Adipose tissue (tissue), 3 donors: ENCODE data around the gene MPZL3. TPM values are rescaled to one million over a fixed set of nuclear protein-coding genes. Genes with fewer than 3 reads are reported as not detected.

Source experiments
- H3K27ac ChIP-seq: one replicate; pipeline ENCODE4 v1.5.1; 2013; ENCODE audit warnings: low read depth, low read length
- WGBS, 3 donors: extraction: QIAGEN DNeasy Blood & Tissue Kit; methylation state at CpG; one replicate each; pipeline ENCODE4 v1.1.7; 2013; 5-methylcytosine and 5-hydroxymethylcytosine counted together
- polyA plus RNA-seq, 3 donors: library from polyadenylated mRNA; stranded (reverse); fragments of 200-250 nt; gene quantifications; one replicate each; pipeline ENCODE4 v1.2.3, GENCODE V29; 2013
- donor health status: healthy with polysubstance abuse.
- donor health status: Bipolar disorder and iron deficiency.
- donor health status: healthy.

The MPZL3 gene
- polyA plus RNA-seq, 3 donors = 1.2 to 3.2 (median 1.8) TPM

DNA sequence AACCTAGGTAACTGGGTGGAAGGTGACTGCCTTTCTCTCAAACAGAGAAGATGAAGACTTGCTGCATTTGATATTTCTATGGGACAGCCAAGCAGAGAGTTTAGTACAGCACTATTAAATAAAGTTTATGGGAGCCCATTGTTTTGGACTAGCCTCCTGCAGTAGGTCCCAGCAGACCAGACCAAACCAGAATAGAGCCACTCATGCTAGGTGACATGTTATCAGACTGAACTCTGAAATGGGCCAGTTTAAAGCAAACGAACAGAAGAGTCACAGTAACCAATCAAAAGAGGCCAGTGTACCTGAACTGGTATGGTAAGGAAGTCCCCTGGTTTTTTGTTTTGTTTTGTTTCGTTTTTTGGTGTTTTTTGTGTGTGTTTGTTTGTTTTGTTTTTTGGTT lies 19.8 kb upstream of the MPZL3 start:
- WGBS, 3 donors = 74 to 76% (median 74%) methylated on average over 2 of the region's 2 CpGs
- no peak overlapping the region for H3K27ac ChIP-seq

DNA sequence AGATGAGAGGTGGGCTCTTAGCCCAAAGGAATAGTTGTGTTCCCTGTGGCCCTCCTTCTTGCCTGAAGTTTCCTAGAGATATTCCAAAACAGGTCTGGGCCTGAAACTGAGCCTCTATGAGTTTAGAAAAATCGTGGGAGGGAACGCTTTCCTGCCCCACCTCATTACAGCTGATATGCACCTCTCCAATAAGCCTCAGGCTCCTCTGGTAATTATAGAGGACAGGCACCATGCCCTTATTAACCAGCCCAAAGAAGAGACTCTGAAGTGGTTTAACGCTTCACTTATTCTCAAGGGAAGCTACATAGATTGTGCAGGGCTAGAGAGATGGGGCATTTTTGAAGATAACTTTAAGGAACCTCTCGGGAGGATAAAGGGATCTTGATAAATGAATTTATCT lies 15.3 kb upstream of the MPZL3 start:
- WGBS, 3 donors = 84 to 87% (median 85%) methylated on average over 4 of the region's 4 CpGs

DNA sequence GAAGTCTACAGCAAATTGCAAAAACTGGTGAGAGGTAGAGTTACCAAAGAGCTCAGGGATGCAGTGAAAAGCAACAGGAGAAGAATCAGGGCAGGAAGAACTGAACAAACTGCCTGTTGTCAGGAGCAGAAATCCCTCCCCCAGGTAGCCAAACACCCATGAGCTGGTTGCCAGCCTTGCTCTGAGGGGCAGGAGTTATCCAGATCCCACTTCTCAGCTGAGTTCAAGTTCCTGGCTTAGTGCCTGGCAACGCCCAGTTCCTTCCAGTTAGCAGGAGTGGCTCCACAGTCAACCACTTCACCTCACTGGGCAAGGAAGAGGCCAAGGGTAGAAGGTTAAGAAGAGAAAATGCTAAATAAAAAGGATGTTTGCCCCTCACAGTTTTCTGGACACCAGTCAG lies 13.8 kb upstream of the MPZL3 start:
- no peak overlapping the region for H3K27ac ChIP-seq
- 33 to 71% (median 55%) methylated on average over 1 of the region's 1 CpG for WGBS, 3 donors

More for the DNA sequence above, 15.3 kb upstream of the MPZL3 start:
- H3K27ac ChIP-seq = no peak overlapping the region

DNA sequence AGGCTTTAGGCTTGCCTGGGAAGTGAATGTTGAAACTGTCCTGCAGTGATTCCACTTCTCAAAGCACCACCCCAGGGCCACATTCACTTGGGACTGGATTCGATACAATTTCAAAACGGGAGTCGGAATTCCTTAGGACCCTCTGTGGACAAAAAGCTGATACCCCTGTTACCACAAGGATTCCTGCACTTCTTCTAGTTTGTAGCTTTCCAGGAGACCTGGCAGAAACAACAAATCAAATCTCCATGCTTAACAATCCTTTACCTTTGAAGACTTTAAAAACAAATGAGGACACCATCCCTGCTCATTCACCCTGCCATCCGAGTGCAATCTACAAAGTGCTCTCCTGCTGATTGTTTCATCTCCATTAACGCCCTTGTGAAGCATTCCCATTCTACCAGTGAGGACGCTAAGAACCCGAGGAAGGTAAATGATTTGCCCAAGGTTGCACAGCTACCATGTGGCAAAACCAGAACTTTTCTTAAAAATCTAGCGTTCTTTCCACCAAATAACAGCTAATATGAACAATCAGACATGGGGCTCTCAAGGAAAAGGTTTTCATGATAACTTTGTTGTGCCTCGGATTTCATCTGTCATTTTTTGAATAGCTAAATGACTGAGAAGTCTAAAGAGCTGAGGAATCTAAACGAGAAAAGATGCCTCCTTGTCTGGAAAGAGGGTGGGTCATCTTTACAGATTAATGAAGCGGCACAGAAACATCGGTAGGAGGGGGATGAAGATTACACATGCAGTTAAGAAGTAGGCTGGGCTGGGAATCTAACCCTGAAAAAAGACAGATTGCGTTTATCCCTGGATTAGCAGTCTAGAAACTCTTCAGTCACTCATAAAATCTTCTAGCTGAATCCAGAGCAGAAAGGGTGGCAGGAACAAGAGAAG lies 12.7 kb upstream of the MPZL3 start:
- H3K27ac ChIP-seq = no peak overlapping the region
- WGBS, 3 donors = 46 to 72% (median 69%) methylated on average over 13 of the region's 13 CpGs

DNA sequence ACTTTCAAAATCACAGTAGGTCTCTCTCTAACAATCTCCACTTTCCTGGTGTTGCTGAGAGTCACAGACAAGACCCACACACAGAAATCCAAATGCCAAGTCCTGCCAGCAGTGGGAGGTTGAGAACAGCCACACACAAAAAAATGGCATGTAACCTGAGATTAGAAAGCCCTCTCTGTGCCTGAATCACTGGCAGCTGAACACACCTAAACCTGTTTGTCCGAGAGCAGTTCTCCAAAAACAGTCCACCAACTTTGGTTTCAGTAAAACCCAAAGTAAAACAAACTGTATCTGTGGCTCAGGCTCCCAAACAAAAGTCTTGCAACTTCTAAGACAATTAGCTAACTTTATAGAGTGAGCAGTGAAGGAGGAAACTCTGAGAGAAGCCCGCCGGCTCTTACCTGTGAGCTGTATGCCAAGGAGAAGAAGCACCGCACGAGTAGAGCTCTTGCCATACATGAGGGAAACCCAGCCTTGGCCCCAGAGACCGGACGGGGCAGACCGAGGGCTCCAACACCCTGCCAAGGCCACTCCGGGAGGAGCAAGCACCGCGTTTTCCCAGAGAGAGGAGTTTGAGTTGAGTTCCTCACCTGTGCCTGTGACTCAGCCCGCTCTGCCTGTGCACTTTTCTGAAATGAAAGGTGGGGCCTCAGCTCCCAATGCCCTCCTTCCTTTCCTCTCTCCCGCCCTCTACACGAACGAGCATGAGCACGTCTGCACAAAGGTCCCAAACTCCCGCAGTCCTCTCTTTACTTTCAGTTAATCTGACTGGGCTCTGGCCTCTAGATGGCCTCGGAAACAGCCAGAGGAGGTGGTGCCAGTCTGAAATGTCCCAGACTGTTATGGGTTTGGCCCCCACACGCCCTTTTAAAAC lies 11.8 kb upstream of the MPZL3 start, which contains the start of gene MPZL2:
Gene MPZL2 (minus strand): TSS at position 603 of the 874 bp plus-strand sequence. CDS start 144 bp downstream, at position 459.
- no peak within 1 kb of the TSS for H3K27ac ChIP-seq
- 5 to 8% (median 6%) methylated on average over 19 of the region's 19 CpGs for WGBS, 3 donors

DNA sequence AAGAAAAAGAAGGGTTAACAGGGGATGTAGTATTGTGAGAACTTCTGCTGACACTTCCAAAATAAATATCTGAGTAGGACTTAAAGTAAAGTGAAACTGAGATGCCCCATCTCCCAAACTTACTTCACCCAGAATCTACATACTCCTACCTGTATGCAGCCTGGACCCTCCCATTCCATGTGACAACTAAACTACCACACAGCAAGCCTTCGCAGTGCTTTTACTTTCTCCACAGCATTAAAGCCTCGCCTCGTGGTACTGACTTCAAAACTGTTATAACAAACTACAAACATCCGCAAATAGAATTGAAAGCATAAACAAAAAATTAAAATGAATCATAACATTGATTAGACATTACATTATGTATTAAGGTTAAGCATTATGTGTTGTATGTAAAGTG lies 10.9 kb upstream of the MPZL3 start:
- 28 to 70% (median 61%) methylated on average over 4 of the region's 4 CpGs for WGBS, 3 donors
- H3K27ac ChIP-seq = no peak overlapping the region

DNA sequence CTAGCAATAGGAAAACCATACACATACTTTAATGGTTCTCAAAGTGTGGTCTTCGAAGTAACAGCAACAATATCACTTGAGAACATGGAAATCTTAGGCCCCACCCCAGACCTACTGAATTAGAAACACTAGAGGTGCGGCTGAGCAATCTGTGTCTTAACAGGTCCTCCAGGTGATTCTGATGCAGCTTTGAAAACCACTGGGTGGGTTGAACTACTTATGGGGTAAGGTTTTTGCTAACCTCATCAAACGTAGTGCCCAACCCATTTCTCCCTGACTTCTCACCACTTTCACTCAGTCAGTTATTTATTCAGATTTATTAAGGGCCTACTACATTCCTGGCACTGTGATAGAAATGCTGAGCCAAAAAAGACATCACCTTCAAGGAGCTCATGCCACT lies 8.2 kb upstream of the MPZL3 start:
- H3K27ac ChIP-seq = no peak overlapping the region
- 85 to 93% (median 87%) methylated on average over 3 of the region's 3 CpGs for WGBS, 3 donors

DNA sequence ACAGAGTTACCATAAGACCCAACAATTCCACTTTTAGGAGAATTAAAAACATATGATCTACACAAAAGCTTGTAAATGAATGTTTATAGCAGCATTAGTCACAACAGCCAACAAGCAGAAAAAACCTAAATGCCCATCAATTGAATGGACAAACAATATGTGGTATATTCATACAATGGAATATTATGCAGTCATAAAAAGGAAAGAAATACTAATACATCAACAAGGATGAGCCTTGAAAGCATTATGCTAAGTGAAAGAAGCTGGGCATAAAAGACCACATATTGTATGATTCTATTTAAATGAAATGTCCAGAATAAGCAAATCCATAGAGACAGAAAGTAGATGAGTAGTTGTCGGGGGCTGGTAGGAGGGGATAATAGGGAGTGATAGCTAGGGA lies 7.0 kb upstream of the MPZL3 start:
- 95 to 96% (median 96%) methylated on average over 1 of the region's 1 CpG for whole genome bisulfite sequencing, 3 donors

DNA sequence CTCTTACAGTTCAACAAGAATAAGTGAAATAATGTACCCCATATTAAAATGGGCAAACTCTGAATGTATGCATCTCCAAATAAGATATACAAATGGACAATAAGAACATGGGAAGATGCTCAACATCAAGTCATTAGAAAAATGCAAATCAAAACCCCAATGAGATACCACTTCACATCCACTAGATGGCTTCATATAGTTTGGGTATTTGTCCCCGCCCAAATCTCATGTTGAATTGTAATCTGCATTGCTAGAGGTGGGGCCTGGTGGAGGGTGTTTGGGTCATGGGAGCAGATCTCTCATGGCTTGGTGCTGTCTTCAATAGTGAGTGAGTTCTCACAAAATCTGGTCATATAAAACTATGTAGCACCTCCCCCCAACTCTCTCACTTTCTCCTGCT lies 6.2 kb upstream of the MPZL3 start:
- no peak overlapping the region for H3K27ac ChIP-seq
- WGBS, 3 donors = 0 to 100% (median 91%) methylated on average over 1 of the region's 1 CpG

More for the DNA sequence above, 7.0 kb upstream of the MPZL3 start:
- no peak overlapping the region for H3K27ac ChIP-seq

DNA sequence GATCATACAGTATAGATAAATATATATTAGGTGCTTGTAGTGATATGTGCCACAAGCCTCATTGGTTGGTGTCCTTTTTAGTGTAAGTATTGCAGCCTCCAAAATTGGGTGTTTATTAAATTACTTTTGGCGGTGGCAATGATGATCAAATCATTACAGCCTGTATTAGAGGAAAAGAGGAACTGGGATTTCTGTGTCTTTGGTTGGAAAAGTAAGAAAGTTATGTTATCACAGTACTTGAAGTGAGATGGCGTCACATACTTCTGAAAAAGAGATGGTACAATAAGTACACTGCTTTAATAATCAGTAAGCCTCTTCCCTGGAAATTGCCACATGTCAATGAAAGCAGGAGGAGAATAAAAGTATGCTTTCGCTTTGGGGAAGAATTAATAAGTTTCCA lies 523 bp upstream of the MPZL3 start:
- H3K27ac ChIP-seq = no peak overlapping the region
- WGBS, 3 donors = 38 to 70% (median 69%) methylated on average over 3 of the region's 3 CpGs

DNA sequence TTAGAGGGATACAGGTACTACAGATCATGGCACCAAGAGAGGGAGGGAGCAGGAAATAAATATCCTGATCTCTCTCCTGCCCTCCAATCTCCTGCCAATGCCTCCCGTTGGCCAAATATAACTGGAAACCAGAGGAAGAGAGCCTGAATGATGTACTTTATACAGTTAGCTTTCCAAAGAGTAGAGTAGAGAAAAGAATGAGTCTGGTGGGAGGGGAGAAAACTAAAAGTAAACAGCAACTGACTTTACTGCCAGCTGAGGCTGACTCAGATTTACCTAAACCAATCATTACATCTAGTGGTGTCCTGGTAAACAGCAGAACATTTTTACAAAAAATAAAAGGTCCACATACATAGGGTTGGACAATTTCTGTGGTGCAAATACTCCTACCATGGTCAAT lies 5.1 kb downstream of the MPZL3 start:
- no peak overlapping the region for H3K27ac ChIP-seq
- 58 to 62% (median 61%) methylated on average over 1 of the region's 1 CpG for WGBS, 3 donors

DNA sequence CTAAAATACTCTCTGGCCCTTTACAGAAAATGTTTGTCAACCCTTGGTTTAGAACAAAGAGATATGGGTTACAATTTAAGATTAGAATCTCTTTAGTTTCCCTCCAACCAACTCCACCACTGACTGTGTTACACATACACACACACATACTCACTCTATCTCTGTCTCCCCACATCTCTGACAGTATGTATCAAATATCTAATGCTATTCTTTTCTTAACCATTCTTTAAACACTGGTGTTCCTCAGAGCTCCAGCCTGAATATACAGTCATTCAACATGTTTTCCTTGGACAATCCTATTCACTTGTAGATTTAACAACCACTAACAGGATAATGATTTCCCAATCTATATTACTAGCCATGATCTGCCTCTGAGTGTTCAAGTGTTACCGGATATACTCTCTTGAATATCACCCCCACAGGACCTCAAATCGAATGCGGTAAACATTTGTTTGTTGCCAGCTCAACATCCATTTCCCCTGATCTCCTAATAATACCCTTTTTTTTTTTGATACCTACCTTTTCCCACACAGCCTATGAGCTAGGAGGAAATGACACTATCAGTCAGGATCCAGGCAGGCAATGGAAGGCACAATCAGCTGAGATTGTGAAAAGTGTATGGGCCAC lies 6.1 kb downstream of the MPZL3 start:
- no peak overlapping the region for H3K27ac ChIP-seq

DNA sequence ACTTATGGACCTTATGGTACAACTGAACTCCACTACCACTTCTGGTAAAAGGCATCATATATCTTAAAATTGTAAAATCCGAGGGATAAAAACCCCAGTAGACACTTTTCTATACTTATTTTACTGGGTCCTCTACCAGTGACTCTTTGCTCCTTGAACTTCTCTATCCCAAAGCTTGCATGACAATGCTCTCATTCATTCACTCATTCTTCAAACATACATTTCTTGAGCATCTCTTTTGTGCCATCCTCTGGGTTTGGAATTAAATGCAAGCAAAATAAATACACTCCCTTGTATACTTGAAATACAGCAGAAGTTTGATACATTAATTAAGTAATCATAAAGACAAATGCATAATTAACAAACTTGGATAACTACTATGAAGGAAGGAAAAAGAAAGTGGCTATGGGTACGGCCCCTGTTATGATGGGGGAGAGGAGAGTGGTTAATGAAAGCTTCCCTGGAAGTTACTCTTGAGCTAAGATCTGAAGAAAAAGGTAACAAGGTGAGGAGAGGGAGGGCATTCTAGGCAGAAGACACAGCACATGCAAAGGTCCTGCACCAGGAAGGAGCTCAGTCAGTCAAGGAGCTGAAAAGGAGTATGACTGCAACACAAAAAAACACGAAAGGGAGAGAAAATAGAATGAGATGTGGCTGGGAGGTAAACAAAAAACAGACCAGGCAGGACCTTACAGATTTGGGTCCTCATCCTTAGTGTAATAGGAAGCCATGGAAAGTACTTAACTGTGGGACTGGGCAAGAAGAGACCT lies 8.0 kb downstream of the MPZL3 start:
- H3K27ac ChIP-seq = no peak overlapping the region
- 70 to 95% (median 75%) methylated on average over 3 of the region's 3 CpGs for WGBS, 3 donors

More for the DNA sequence above, 6.1 kb downstream of the MPZL3 start:
- 82 to 91% (median 85%) methylated on average over 3 of the region's 3 CpGs for WGBS, 3 donors

DNA sequence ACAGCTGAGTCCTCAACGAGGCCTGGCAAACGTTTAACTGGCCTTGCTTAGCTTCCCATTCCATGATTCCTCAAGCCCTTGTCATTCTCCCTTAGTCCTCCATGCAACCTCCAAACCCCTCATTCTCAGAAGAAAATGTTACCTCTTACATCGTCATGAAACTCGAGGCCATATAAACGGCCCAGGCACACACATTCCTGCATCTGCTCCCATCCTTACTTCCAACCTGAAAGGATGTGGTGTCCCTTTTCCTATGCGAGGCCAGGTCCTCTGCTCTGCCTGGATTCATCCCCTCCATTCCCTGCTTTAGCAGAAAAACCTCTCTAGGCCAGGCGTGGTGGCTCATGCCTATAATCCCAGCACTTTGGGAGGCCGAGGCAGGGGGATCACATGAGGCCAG lies 9.0 kb downstream of the MPZL3 start:
- WGBS, 3 donors = 75 to 82% (median 76%) methylated on average over 8 of the region's 8 CpGs
- no peak overlapping the region for H3K27ac ChIP-seq

DNA sequence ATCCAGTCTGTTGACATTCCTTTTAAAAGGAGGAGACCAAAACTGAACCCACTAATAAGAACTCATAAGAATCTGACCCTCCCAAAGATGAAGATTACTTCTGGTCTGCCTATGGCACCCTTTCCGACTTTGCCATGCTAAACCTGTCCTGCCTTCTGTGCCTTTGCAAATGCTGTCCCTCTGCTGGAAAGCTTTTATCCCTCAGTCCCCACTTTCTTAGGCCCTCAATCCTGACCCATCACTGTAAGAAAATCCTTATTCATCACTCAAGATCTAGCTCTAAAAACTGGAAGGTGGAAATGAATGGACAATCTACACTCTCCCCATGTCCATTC lies 10.4 kb downstream of the MPZL3 start:
- WGBS, 3 donors = 69 to 81% (median 75%) methylated on average over 1 of the region's 1 CpG
- no peak overlapping the region for H3K27ac ChIP-seq

DNA sequence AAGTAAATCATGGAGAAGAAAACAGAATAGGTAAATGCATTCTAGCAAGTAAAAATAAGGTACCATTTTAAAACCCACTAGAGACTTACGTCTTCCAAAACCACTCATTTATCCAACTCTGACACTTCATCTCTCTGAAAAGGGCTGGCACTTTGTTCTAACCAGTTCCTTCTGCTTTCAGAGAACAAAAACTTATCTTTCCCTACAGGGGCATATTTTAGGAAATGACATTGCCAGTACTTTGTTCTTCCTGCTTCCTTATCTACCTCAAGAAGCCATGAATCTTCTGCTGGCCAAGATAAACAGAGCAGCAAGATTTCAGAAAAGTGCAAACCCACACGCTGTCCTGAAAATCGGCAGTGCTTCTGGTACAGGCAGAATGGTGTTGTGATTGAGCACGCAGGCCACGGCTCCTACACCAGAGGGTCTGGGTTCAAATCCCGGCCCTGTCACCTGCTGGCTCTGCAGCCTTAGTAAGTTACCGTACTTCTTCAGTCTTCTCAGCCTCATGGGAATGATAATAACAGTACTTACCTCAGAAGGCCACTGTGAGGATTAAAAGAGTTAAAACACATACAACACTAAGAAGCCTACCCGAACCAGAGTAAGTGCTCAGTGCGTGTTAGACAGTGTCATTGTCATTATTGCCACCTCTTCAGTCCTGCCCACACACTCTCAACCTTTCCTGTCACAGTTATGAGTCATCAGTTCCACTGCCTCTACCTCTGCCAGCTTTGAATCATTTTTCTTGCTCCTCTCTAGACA lies 11.0 kb downstream of the MPZL3 start:
- WGBS, 3 donors = 28 to 44% (median 31%) methylated on average over 9 of the region's 9 CpGs
- H3K27ac ChIP-seq = no peak overlapping the region

DNA sequence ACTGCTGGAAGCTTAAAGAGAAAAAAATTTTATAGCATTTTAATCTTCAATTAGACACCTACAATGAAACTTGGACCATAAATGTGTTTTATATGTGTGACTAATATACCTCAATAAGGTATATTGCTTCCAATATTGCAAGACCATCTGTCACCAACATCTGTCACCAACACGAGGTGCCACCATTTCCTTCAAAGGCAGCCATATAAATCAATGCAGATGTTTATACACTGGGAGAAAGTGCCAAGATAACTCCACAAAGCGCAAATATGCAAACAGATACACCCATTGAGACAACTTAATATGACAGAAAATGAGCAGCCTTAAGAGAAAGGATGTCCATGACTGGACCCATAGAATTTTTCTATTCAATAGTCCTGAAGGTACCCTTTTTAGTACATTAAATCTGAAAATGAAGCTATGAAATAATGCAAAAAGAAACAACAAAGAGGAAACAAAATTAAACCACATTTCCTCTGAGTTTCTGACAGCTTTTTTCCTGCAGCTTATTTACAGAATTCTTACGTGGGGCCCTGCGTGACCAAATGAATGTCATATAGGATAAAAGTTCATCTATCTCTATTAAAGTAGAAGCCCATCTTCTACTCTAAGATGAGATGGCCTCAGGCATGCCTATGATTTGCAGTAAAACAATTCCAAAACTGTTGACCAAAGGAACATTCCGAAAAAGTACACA lies 12.5 kb downstream of the MPZL3 start:
- 53 to 69% (median 68%) methylated on average over 5 of the region's 5 CpGs for WGBS, 3 donors
- H3K27ac ChIP-seq = no peak overlapping the region
